Measurements from ENCODE around the gene CCDC92.

DNA sequence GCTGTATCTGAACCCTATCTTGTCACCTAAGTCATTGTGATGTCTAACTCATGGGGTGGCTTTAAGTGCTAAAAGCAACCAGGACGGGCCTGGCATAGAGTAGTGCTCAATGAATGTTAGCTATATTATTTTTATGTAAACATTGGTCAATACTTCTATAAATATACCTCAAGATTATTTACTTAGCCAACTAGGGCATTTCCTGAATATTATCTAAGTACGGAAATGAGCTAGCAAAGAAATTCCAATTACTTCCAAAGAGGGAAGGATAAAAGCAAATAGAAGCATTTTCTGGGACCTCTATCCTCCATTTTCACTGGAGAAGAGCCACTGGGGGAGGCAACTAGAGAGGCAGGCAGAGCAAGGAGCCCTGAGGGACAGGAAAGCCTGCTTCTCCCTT is 20.6 kb downstream of the CCDC92 start:
- no peak for TF ChIP-seq EZH2 (IDR thresholded peaks at IDR 0.05; ENCODE audit: borderline replicate concordance)
- TF ChIP-seq, protein P1, sequence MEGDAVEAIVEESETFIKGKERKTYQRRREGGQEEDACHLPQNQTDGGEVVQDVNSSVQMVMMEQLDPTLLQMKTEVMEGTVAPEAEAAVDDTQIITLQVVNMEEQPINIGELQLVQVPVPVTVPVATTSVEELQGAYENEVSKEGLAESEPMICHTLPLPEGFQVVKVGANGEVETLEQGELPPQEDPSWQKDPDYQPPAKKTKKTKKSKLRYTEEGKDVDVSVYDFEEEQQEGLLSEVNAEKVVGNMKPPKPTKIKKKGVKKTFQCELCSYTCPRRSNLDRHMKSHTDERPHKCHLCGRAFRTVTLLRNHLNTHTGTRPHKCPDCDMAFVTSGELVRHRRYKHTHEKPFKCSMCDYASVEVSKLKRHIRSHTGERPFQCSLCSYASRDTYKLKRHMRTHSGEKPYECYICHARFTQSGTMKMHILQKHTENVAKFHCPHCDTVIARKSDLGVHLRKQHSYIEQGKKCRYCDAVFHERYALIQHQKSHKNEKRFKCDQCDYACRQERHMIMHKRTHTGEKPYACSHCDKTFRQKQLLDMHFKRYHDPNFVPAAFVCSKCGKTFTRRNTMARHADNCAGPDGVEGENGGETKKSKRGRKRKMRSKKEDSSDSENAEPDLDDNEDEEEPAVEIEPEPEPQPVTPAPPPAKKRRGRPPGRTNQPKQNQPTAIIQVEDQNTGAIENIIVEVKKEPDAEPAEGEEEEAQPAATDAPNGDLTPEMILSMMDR (IDR thresholded peaks at IDR 0.05; ENCODE audit: poor library complexity), result no peak

Data from hepatocyte (in vitro differentiated cells).